PFSK-1 (cell line): Measurements from ENCODE around the gene LSS.

Experiments
- FOXP2 ChIP-seq: optimal IDR thresholded peaks from 2 replicates; pipeline ENCODE3; 2011; ENCODE audit warnings: borderline replicate concordance, control low read depth, inconsistent platforms; ENCODE audit not compliant: insufficient read depth; ENCODE audit errors: extremely low read length, extremely low read depth
- POLR2AphosphoS5 ChIP-seq: IDR thresholded peaks from 2 replicates; pipeline ENCODE4 v1.6.1; 2012; ENCODE audit warnings: low read depth, mild to moderate bottlenecking, control low read depth, low read length, moderate library complexity
- SIN3A ChIP-seq: IDR thresholded peaks from 2 replicates; pipeline ENCODE4 v1.6.1; 2012; ENCODE audit warnings: mild to moderate bottlenecking, low read length, moderate library complexity, borderline replicate concordance; ENCODE audit not compliant: insufficient read depth
- TAF1 ChIP-seq: IDR thresholded peaks from 2 replicates; pipeline ENCODE4 v1.6.1; 2012; ENCODE audit warnings: low read length, control low read depth, borderline replicate concordance; ENCODE audit not compliant: insufficient read depth
- TF ChIP-seq, protein P1 (sequence below), 2 experiments: IDR thresholded peaks; 2 replicates each; pipeline versions ENCODE4 v1.6.1 to v1.8.0; 2011 to 2012; ENCODE audit warnings: low read depth in 2 of 2, low read length in 2 of 2, control low read depth in 1 of 2, inconsistent platforms in 1 of 2, mild to moderate bottlenecking in 1 of 2, moderate library complexity in 1 of 2; ENCODE audit not compliant: insufficient read depth in 1 of 2

Gene LSS

DNA sequence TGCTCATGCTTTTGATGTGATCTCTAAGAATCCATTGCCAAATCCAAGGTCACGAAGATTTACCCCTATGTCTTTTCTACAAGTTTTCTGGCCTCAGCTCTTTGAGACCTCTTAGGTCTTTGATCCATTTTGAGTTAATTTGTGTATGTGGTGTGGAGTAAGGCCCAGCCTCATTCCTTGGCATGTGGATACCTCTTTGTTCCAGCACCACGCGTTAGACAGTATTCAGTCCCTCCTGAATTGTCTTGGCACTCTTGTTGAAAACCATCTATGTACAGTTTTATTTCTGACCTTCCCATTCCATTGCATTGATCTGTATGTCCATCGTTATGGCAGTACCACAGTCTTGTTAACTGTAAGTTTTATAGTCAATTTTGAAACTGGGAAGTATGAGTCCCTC, 65.2 kb downstream of the LSS start:
- TF ChIP-seq, protein P1, sequence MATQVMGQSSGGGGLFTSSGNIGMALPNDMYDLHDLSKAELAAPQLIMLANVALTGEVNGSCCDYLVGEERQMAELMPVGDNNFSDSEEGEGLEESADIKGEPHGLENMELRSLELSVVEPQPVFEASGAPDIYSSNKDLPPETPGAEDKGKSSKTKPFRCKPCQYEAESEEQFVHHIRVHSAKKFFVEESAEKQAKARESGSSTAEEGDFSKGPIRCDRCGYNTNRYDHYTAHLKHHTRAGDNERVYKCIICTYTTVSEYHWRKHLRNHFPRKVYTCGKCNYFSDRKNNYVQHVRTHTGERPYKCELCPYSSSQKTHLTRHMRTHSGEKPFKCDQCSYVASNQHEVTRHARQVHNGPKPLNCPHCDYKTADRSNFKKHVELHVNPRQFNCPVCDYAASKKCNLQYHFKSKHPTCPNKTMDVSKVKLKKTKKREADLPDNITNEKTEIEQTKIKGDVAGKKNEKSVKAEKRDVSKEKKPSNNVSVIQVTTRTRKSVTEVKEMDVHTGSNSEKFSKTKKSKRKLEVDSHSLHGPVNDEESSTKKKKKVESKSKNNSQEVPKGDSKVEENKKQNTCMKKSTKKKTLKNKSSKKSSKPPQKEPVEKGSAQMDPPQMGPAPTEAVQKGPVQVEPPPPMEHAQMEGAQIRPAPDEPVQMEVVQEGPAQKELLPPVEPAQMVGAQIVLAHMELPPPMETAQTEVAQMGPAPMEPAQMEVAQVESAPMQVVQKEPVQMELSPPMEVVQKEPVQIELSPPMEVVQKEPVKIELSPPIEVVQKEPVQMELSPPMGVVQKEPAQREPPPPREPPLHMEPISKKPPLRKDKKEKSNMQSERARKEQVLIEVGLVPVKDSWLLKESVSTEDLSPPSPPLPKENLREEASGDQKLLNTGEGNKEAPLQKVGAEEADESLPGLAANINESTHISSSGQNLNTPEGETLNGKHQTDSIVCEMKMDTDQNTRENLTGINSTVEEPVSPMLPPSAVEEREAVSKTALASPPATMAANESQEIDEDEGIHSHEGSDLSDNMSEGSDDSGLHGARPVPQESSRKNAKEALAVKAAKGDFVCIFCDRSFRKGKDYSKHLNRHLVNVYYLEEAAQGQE (IDR thresholded peaks at IDR 0.05; ENCODE audit: insufficient read depth in 1 of 2, low read depth in 2 of 2, low read length in 2 of 2), result no peak
- TF ChIP-seq SIN3A, result no peak

DNA sequence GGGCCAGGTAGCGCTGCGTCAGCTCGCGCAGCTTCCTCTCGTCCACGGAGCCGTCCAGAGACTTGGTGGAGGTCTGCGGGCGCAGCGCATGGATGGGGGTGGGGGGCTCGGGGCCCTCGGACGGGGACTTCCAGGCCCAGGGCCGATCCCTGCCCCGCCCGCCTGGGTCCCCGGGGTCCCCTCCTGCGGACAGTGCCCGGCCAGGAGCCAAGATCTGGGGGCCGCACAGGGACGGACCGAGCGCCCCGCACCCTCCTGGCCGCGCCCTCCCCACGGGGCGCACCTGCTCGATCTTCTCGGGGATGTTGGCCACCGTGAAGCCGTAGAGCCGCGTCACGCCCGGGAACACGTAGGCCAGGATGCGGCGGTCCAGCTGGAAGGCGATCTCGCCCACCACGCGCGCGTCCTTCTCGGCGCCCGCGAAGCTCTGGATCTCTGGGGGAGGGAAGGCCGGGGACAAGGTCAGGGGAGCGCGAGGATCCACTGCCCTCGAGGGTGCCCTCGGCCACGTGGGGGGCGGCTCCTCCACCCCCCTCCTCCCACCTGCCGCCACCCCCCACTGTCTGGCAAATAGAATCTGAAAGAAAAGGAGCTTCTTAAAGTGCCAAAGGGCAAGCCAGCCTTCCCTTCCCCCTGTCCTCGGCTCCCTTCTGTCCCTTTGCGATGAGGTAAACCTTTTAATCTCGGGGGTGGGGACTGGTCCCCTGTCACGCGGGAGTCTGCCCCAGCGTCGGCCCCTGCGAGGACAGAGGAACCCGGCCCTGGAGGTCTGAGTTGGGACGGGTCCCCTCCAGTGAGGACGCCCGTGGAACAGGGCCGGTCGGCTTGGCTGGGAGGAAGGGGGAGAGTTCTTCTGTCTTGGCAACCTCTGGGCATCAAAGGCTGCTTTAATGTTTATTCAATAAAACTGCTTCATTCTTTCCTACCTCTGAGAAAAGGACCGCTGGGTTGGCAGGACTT, 66.7 kb downstream of the LSS start:
- TF ChIP-seq, protein P1 (IDR thresholded peaks at IDR 0.05; ENCODE audit: insufficient read depth in 1 of 2, low read depth in 2 of 2, low read length in 2 of 2), result no peak
- TF ChIP-seq SIN3A (no peak), POLR2AphosphoS5 (no peak), TAF1 (no peak), FOXP2 (no peak)

GRCh38 chr21:46160907-46161632, 67.5 kb downstream of the LSS start:
- no peak for TF ChIP-seq TAF1

- TF ChIP-seq FOXP2, result no peak
- TF ChIP-seq POLR2AphosphoS5, result no peak
- no peak for TF ChIP-seq SIN3A
- no peak for TF ChIP-seq TAF1
- TF ChIP-seq, protein P1 (IDR thresholded peaks at IDR 0.05; ENCODE audit: insufficient read depth in 1 of 2, low read depth in 2 of 2, low read length in 2 of 2), result no peak
Observed at GRCh38 chr21:46160657-46160906, 68.0 kb downstream of the LSS start.

DNA sequence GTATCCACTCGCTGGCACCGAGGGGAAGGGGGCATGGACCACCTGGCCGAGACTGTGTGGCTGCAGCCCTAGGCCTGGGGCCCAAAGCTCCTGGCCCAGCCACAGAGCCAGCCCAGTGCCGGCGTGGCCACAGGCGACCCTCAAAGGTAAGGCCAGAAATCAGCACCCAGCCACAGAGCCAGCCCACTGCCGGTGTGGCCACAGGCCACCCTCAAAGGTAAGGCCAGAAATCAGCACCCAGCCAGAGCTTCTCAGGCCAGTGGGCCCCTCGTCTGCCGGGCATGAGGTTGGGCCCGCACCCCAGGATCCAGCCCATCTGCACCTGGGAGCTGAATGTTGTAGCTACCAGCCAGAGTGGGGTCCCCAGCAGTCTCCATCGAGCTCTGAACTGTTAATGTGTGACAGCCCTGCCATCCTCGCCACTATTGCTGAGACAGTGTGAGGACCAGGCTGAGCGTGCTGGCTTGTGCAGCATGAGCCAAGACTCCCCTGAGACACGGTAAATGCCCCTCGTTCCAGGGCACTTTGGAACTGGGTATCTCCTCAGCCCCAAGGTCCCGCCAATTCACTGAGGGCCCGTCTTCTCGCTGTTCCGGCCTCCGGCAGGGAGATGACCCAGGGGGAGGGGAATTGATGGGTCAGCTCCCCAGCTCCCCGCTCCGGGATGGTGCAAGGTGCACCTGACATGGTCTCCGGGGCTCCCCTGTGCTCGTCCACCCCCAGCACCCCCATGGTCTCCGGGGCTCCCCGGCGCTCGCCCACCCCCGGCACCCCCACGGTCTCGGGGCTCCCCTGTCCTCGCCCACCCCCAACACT, 68.5 kb downstream of the LSS start:
- TF ChIP-seq, protein P1 (IDR thresholded peaks at IDR 0.05; ENCODE audit: insufficient read depth in 1 of 2, low read depth in 2 of 2, low read length in 2 of 2), result no peak
- TF ChIP-seq FOXP2, result no peak
- TF ChIP-seq SIN3A, result no peak
- TF ChIP-seq POLR2AphosphoS5, result no peak
